HG02759 (cell line): ENCODE measurements around the gene BCAT1.
A peak's percentile ranks its signal among the peaks of the same experiment; 100 is the strongest.
"Not testable (repeated sequence)": the region's sequence is repeated elsewhere in the genome, so short reads cannot be mapped to it uniquely, and the experiment has no call there.

Source experiments
- ATAC-seq: cut with Tn5 transposase; IDR thresholded peaks from one replicate; pipeline ENCODE4 v1.9.1; 2021; ENCODE audit warnings: mild to moderate bottlenecking, moderate library complexity; ENCODE audit not compliant: unreplicated experiment

BCAT1 gene

DNA sequence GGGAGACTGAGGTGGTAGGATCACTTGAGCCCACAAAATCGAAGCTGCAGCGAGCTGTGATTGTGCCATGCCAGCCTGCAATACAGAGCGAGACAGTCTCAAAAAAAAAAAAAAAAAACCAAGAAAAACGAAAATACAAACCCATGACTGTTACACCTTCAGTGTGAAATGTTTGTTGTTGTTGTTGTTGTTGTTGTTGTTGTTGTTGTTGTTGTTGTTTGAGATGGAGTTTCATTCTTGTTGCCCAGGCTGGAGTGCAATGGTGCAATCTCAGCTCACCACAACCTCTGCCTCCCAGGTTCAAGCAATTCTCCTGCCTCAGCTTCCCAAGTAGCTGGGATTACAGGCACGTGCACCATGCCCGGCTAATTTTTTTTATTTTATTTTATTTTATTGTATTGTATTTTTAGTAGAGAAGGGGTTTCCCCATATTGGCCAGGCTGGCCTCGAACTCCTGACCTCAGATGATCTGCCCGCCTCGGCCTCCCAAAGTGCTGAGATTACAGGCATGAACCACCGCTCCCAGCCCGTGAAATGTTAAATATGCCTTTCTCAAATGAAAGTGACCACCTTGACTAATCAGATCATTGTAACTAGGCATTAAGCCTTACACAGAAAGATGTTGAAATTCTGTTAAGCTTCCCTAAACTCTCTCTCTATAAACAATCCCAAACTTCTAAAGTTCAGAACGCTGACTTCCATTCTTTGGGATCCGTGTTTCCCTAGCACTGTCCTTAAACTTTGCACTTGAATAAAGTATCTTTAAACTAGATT, 20.2 kb downstream of the BCAT1 start:
- not testable (repeated sequence) for ATAC-seq

DNA sequence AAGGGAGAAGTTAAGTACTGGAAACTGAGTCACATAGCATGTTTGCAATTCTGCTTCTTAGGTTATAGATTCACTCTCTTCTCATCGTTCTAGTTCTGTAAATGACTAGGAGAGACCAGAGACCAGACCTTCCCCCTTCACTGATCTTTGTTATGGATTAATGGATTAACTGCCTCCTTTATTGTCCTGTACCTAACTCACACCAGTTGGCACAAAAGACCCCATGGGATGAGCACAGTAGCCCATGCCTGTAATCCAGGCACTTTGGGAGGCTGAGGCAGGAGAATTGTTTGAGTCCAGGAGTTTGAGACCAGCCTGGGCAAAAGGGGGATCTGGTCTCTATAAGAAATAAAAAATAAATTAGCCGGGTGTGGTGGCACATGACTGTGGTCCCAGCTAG, 20.8 kb downstream of the BCAT1 start:
- no peak for ATAC-seq

GRCh38 chr12:24926080-24926479, 22.8 kb downstream of the BCAT1 start:
- ATAC-seq = not testable (repeated sequence)

DNA sequence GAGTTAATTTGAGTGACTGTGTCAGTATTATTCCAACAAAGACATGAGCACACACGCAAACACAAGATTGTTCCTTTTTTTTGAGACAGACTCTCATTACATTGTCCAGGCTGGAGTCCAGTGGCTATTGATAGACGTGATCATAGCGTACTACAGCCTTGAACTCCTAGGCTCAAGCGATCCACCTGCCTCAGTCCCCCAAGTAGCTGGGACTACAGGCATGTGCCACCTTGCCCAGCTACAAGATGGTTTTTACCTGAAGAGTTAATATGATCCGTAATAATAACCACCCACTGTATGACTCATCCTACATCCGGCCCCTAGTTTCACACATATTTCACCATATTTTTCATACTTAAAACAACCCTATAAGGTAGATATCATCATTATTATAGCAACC, 26.8 kb downstream of the BCAT1 start:
- ATAC-seq = peak; percentile 55

GRCh38 chr12:24921251-24922038, 27.5 kb downstream of the BCAT1 start:
- ATAC-seq = no peak

DNA sequence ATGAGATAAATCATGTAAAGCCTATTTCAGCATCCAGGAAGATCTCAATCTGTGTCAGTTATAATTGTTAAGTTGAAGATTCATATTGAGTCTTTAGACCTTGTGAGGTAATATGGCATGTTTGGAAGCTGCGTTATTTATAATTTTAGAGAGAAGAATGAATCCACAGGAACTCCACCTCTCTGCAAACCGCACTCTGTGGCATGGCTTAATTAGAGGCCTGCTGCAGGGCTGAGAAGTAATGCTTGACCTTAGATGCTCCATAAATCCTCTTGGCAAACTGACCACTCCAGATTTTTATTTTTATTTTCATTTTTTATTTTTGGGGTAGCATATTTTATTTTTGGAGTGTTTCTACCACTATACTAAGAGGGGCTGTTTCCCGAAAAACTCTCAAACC, 28.8 kb downstream of the BCAT1 start:
- ATAC-seq = no peak

DNA sequence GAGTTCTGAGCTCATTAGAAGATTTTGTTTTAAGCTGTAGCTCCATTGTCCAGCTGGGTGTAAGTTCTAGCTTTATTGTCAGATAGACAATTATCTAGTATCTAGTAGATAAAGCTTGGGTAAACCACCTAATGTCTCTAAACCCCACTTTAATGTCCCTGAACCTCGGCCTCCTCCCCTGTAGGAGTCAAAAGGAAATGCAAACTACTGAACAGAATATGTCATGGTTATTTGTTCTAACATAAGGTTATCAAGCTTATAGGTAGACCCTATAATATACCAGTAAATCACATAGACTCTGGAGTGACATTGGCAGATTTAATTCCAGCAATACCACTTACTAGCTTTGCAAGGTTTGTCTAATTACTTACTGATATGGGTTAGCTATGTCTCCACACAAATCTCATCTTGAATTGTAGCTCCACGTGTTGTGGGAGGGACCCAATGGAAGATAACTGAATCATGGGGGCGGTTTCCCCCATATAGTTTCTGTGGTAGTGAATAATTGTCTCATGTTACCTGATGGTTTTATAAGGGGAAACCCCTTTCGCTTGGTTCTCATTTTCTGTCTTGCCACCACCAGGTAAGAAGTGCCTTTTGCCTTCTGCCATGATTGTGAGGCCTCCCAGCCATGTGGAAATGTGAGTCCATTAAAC, 29.4 kb downstream of the BCAT1 start:
- ATAC-seq = no peak

- ATAC-seq = no peak
Observed at GRCh38 chr12:24918596-24918995, 30.3 kb downstream of the BCAT1 start.

- no peak for ATAC-seq
Observed at GRCh38 chr12:24915501-24915900, 33.4 kb downstream of the BCAT1 start.

DNA sequence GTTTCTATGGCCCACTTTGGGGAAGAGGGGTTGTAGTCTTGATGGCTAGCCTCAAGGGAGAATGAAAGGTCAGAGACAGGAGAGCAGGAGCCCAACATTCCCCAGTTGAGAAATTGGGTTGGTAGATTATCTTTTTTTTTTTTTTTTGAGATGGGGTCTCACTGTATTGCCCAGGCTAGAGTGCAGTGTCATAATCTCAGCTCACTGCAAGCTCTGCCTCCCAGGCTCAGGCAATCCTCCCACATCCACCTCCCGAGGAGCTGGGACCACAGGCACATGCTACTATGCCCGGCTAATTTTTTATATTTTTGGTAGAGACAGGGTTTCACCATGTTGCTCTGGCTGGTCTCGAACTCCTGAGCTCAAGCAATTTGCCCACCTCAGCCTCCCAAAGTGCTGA, 34.9 kb downstream of the BCAT1 start:
- no peak for ATAC-seq

DNA sequence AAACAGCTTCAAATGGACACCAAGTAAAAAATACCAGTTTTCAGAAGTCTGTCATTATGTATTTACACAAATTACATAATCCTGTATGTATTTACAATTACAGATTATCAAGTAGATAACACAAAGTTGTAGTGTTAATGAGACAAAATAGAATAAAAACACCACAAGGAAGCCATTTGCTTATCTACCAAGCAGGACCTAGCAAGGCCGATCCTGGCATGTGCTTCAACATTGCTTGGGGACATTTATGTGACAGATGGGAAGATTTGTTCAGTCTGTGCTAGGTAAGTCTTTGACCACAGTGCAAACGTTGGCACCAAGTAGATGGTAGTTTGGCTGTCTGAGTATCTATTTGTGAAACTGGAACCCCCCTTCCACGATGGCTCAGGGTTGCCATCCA, 35.8 kb downstream of the BCAT1 start:
- no peak for ATAC-seq

- no peak for ATAC-seq
Observed at GRCh38 chr12:24911271-24911791, 37.6 kb downstream of the BCAT1 start.

GRCh38 chr12:24910192-24910591, 38.7 kb downstream of the BCAT1 start:
- not testable (repeated sequence) for ATAC-seq

GRCh38 chr12:24909667-24910066, 39.2 kb downstream of the BCAT1 start:
- ATAC-seq = no peak

- no peak for ATAC-seq
Observed at GRCh38 chr12:24907464-24907863, 41.4 kb downstream of the BCAT1 start.

- ATAC-seq = no peak
Observed at GRCh38 chr12:24906141-24906540, 42.8 kb downstream of the BCAT1 start.

- ATAC-seq = no peak
Observed at GRCh38 chr12:24905431-24905830, 43.5 kb downstream of the BCAT1 start.

GRCh38 chr12:24904871-24905270, 44.0 kb downstream of the BCAT1 start:
- ATAC-seq = no peak

DNA sequence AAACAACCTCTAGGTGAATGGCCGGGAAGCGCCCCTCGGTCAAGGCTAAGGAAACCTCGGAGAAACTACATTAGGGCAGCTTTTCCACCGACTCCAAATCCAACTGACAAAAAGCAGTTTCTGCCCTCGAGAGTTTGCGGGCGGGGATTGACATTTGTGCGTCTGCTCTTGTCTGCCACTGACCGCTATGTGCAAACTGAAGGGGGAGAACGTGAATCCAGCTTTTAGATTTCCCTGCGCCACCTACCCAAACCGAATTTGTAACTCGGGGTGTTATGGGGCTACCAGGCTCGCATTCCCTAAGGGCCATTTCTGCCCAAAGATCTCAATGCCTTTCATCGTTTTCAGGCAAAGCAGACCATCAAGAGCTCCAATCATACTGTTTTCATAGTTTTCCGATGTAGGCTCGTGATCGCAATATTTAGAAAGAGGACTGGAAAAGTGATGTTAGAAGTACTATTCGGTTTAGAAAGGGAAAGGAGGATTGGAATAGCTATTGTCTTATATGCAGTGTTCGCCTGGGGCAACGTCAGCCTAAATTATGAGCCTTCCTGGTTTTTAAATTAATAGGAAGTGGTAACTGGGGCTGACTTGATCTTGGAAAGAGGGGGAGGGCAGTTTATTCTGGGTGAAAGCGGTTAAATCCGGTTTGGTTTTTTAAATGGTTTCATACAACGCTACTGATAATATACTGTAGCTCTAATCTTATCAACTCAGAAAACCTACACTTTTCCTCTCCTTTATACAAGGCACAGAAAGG, 45.4 kb downstream of the BCAT1 start:
- no peak for ATAC-seq

- ATAC-seq = peak; percentile 61
Observed at GRCh38 chr12:24902511-24903328, 46.2 kb downstream of the BCAT1 start.
